Panc1 (cell line): ENCODE measurements around the gene MAP7.

Experiments used
- CTCF ChIP-seq: fragments of 450-650 bp; IDR thresholded peaks from 2 replicates; pipeline ENCODE4 v1.5.1; 2017; ENCODE audit warnings: mild to moderate bottlenecking
- REST ChIP-seq, 2 experiments: IDR thresholded peaks; 2 replicates each; pipeline ENCODE4 v1.6.1; 2011 to 2012; ENCODE audit warnings: low read depth in 2 of 2, control low read depth in 1 of 2, low read length in 1 of 2, mild to moderate bottlenecking in 1 of 2, moderate library complexity in 1 of 2; ENCODE audit not compliant: insufficient read depth in 1 of 2

DNA sequence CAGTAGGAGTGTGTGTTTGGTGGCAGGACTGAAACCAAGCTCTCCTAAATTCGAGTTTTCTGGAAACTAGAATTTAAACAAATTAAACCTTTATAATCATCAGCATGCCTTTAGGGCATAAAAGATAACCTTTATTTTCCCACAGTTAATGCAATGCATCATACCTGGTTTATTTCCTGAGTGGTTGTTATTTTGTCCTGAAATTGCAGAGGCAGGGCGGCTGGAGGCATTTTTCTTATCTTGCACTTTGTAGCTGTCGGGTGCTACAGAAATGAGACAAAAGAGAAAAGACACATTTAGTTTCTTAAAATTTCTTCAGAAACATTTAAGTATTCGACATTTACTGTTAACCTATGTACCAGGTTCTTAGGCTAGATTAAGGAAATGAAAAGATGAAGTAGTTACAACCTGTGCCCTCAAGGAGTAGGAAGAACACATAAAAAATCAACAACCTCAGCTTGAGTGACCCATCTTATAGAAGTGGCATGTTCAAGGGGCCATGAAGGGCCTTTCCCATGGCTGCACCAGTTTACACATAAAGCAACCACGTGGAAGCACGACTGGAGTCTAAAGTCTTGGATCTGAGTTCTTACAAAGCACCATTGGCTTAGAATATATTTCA lies 128.6 kb downstream of the MAP7 start:
- TF ChIP-seq CTCF = no peak
- no peak for TF ChIP-seq REST (IDR thresholded peaks at IDR 0.05; ENCODE audit: insufficient read depth in 1 of 2, low read depth in 2 of 2, low read length in 1 of 2)
